ENCODE measurements around the gene SPECC1L.
A peak's percentile ranks its signal among the peaks of the same experiment; 100 is the strongest.
"Not testable (repeated sequence)": the region's sequence is repeated elsewhere in the genome, so short reads cannot be mapped to it uniquely, and the experiment has no call there.

The SPECC1L gene

GRCh38 chr22:24316264-24316663 lies 45.6 kb downstream of the SPECC1L start:
- DNase-seq (ENCODE audit: low read depth, low spot score); H3K27ac ChIP-seq: not testable (repeated sequence)

DNA sequence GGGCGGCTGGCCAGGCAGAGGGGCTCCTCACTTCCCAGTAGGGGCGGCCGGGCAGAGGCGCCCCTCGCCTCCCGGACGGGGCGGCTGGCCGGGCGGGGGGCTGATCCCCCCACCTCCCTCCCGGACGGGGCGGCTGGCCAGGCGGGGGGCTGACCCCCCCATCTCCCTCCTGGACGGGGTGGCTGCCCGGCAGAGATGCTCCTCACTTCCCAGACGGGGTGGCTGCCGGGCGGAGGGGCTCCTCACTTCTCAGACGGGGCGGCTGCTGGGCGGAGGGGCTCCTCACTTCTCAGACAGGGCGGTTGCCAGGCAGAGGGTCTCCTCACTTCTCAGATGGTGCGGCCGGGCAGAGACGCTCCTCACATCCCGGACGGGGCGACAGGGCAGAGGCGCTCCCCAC lies 46.9 kb downstream of the SPECC1L start:
- H3K27ac ChIP-seq; DNase-seq (ENCODE audit: low read depth, low spot score): not testable (repeated sequence)

- no peak for DNase-seq (ENCODE audit: low read depth, low spot score)
- H3K27ac ChIP-seq = no peak overlapping the region
Observed at GRCh38 chr22:24319451-24319850, 48.8 kb downstream of the SPECC1L start.

- DNase-seq (ENCODE audit: low read depth, low spot score) = no peak
- no peak overlapping the region for H3K27ac ChIP-seq
Observed at GRCh38 chr22:24321999-24322398, 51.4 kb downstream of the SPECC1L start.

- DNase-seq (ENCODE audit: low read depth, low spot score) = no peak
- no peak overlapping the region for H3K27ac ChIP-seq
Observed at GRCh38 chr22:24322522-24322921, 51.9 kb downstream of the SPECC1L start.

- no peak overlapping the region for H3K27ac ChIP-seq
- no peak for DNase-seq (ENCODE audit: low read depth, low spot score)
Observed at GRCh38 chr22:24323233-24323632, 52.6 kb downstream of the SPECC1L start.

GRCh38 chr22:24323695-24324094 lies 53.1 kb downstream of the SPECC1L start:
- DNase-seq (ENCODE audit: low read depth, low spot score) = no peak
- no peak overlapping the region for H3K27ac ChIP-seq

- DNase-seq (ENCODE audit: low read depth, low spot score) = no peak
- no peak overlapping the region for H3K27ac ChIP-seq
Observed at GRCh38 chr22:24324137-24324536, 53.5 kb downstream of the SPECC1L start.

GRCh38 chr22:24325105-24325757 lies 54.6 kb downstream of the SPECC1L start:
- DNase-seq (ENCODE audit: low read depth, low spot score) = no peak
- no peak overlapping the region for H3K27ac ChIP-seq

DNA sequence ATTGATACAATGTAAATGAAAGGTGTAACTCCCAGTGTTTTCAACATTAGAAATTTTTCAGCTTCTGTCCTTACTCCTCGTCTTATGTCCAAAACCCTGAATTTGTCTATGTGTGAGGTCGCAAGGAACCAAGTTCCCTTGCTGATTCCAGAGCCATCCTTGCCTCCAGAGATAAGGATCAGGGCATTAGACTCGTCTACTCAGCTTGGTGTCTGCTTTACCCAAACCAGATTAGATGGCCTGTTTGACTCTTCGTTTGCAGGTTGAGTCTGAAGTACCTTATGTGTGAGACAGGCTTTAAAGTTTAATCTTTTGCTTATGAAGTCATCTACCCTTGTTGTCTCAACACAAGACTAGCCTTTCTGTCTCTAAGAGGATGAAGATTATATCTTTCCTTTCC lies 55.6 kb downstream of the SPECC1L start:
- DNase-seq (ENCODE audit: low read depth, low spot score) = no peak
- no peak overlapping the region for H3K27ac ChIP-seq

DNA sequence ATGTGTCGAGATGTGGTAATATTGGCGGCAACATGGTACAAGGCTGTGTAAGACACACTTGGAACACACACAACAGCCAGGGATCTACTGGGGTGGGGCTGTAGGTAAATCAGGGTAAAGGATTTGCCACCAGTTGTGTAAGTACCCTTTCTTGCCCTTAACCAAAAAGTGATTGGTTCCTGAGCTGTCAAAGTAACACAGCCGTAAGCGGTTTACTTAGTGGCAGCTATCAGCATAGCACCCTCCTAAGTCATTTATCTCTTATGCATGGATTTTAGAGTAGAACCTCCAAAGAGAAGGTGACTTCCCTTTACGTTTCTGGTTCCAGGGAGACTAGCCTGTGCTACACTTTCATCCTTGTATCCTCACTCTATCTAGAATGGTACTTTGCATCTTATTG lies 57.2 kb downstream of the SPECC1L start:
- no peak for DNase-seq (ENCODE audit: low read depth, low spot score)
- H3K27ac ChIP-seq = no peak overlapping the region

DNA sequence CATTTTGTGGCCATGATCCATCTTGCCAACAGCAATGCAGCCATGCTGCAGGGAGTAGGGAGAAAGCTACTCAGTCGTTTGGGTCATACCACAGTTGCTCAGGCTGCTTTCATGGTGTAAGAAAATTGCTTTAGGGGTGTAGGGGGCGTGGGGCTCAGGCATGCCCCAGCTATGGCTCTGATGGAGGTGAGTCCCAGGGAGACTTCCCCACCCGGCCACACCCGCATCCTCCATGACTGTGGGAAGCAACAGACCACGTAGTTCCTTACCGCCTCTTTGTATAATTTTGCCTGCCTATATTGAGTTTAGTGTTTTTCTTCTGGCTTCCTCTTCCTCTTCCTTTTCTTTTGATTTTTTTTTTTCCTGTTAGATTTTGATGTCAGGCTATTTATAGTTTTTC lies 58.8 kb downstream of the SPECC1L start:
- no peak overlapping the region for H3K27ac ChIP-seq
- no peak for DNase-seq (ENCODE audit: low read depth, low spot score)

GRCh38 chr22:24330636-24331035 lies 60.0 kb downstream of the SPECC1L start:
- H3K27ac ChIP-seq = no peak overlapping the region
- DNase-seq (ENCODE audit: low read depth, low spot score) = no peak

DNA sequence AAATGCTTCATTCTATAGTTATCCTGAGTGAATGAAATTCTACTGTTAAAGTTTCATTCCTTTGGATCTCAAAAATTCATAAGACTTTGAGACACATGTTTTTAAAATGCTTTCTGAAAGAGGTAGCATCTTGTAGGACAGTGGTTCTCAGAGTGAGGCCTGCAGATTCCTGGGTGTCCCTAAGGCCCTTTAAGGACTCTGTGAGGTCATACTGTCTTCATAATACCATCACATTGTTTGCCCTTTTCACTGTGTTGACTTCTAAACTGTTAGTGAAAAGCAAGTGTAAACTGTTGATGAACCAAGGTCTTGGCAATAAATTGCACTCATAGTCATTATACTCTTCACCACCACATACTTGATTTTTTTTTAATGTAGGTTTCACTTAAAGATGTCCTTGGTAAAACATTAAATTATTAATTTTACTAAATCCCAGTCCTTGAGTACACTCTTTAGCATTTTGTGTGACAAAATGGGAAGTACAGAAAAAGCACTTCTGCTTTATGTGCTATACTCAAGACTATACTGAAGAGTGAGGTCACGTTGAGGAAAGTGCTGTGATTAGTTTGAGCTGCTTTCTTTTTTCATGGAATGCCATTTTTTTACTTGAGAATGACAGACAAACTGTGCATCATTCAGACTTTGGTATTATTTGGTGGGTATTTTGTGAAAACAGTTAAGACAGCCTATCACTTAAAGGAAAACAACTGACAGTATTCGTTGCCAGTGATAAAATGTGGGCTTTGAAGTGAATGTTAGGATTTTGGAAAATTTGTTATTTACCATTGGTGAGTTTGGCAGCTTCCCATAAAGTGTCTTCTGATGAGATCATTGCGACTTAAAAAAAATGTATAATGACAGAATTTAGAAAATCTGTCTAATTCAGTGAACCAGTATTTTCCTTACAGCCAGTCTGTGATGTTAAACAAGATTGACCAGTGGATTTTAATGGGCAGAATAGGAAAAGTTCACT lies 61.1 kb downstream of the SPECC1L start:
- DNase-seq (ENCODE audit: low read depth, low spot score) = no peak
- H3K27ac ChIP-seq = no peak overlapping the region

GRCh38 chr22:24333301-24333700 lies 62.7 kb downstream of the SPECC1L start:
- H3K27ac ChIP-seq = no peak overlapping the region
- peak; percentile 5 for DNase-seq (ENCODE audit: low read depth, low spot score)

DNA sequence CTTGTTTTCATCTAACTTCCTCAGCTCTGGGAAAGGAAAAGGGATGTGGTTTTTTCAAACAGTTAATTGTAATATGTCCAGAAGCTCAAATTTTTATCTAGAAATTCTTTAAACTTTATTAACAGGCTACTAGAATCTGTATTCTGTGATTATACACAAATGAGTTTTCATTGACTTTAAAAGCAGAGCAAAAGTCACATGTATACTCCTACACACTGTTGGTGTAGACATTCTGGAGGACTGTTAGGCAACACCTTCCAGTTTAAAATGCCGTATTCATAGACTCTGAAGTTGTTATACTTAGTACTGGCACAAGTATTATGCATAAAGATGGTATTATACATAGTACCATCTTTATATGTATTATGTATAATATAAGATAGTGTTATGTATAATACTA lies 64.9 kb downstream of the SPECC1L start:
- no peak for DNase-seq (ENCODE audit: low read depth, low spot score)
- H3K27ac ChIP-seq = no peak overlapping the region

DNA sequence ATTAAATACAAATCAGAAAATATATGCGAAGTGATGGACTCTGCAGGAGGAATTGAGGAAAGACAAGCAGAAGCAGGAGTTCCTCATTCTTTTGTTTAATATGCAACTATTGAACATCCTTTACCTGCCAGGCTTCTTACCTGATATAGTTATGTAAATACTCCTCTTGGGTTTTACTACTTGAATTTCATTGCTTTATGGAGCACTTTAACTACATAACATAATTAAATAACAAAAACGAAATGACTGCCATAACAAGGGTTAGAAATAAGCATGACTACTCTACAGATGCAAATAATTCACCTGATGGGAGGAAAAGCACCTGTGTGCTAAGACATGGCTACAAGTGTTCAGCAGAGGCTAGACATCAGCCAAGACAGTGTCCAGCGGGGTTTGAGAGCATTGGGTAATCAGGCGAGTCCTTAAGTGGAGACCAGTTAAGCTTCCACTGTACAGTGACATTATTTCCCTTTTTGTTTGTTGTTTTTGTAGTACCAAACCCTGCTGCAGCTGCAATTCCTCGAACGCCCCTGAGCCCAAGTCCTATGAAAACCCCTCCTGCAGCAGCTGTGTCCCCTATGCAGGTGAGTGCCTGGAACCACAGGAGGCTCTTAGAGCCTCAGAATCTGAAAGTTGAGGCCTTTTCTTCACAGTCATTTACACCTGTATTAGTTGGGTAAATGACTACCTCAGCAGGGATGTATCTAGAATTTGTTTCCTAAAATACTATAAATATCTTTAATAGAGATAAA lies 67.4 kb downstream of the SPECC1L start:
- no peak overlapping the region for H3K27ac ChIP-seq
- no peak for DNase-seq (ENCODE audit: low read depth, low spot score)

- H3K27ac ChIP-seq = no peak overlapping the region
- DNase-seq (ENCODE audit: low read depth, low spot score) = no peak
Observed at GRCh38 chr22:24338726-24339451, 68.3 kb downstream of the SPECC1L start.

DNA sequence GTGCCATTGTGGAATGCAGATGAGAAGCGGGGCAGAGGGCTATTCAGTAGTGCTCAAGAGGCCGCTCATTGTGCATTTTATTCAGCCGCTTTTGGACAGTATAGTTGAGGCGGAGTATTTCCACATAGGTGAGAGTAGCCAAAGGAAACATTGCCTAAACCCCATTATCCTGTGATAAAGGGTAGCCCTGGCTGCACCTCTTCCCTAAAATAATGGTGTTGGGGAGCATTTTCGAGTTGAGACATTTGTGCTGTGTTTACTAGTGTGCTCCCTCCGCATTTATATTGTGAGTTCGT lies 68.8 kb downstream of the SPECC1L start:
- H3K27ac ChIP-seq = no peak overlapping the region
- DNase-seq (ENCODE audit: low read depth, low spot score) = no peak

DNA sequence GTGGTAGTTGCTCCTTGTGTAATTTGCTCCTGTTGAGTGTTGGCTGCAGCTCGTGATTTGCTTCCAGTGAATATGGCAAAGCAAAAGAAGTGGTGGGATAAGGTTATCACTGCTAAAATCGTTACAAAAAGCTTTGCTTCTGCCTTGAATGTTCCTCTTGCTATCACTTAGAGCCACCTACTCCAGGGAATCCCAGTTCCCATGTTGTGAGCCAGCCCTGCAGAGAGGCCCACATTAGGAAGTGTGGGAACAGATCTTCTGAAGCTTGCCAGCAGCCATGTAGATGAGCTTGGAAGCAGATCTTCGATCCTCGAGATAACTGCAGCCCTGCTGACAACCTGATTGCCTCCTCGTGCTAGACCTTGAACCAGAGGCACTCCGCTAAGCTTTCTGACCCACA lies 71.0 kb downstream of the SPECC1L start:
- H3K27ac ChIP-seq = no peak overlapping the region
- DNase-seq (ENCODE audit: low read depth, low spot score) = no peak
